Stimulated activated CD4-positive, alpha-beta T cell treated with anti-CD3 and anti-CD28 coated beads, Interleukin-15, amount 100 ng/mL, for 24 hours (primary cell): Measurements from ENCODE around the gene KRTAP12-2.
A peak's percentile ranks its signal among the peaks of the same experiment; 100 is the strongest.

Source experiments
- DNase-seq: peaks from one replicate; pipeline ENCODE4 v3.0.0-alpha.2; 2020

Gene KRTAP12-2

DNA sequence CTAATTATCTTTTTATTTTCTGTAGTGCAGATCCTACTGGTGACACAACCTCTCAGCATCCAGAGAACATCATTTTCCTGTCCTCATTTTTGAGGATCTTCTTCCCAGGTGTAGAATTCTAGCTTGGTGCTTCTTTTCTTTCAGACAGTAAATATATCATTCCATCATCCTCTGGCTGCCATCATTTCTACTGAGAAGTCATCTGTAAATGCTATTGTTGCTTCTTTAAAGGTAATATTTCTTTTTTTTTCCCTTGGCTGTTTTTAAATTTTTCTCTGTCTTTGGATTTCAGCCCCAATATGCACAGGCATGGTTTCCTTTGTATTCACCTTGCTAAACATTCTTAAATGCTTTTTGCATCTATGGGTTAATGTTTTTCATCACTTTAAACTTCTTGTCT lies 43.2 kb downstream of the KRTAP12-2 start:
- no peak for DNase-seq

GRCh38 chr21:44619886-44620285 lies 46.8 kb downstream of the KRTAP12-2 start:
- no peak for DNase-seq

- DNase-seq: peak; percentile 53
These were observed 47.8 kb downstream of the KRTAP12-2 start for GRCh38 chr21:44618909-44619308.

GRCh38 chr21:44618504-44618903 lies 48.2 kb downstream of the KRTAP12-2 start:
- peak; percentile 19 for DNase-seq

DNA sequence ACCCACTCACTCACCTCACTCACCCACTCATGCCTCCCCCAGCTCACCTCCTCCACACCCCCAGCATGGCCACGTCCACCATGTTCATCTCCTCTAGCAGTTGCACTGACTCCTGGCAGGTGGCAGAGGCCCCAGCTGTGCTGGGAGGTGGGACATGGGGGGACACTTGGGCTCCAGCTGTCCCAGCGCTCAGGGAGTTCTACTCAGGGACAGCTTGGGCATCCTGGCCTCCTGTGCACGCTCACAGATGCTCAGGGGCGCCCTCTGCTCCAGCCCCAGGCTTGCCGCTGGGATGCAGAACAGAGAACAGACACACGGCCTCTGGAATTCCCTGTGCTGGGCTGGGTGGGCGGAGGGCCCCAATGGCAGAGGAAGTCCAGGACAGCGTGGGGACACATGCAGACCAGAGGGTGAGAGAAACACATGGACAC lies 49.6 kb downstream of the KRTAP12-2 start:
- no peak for DNase-seq

DNA sequence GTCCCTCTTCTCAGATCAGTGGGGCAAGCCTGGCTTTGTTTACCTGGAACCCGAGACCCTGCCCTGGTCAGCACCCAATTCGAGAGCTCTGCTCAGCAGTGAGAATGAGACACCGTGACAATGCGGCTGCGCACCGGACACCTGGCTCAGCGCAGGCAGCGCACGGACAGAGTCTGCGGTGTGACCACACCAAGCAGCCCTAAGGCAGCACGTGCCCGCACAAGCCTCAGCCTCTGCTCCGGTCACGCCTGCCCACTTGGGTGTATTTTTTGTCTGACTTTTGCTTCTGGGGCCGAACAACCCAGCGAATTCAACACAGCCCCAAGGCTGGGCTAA lies 50.2 kb downstream of the KRTAP12-2 start:
- DNase-seq: no peak
